ENCODE data around the gene ADGRL4.
"Not testable (repeated sequence)": the region's sequence is repeated elsewhere in the genome, so short reads cannot be mapped to it uniquely, and the experiment has no call there.

The ADGRL4 gene

GRCh38 chr1:78919150-78919549 is 87.4 kb downstream of the ADGRL4 start:
- no peak for DNase-seq (ENCODE audit: insufficient read length, low spot score)
- no peak for FAIRE-seq

- no peak for DNase-seq (ENCODE audit: insufficient read length, low spot score)
Observed at GRCh38 chr1:78918157-78918556, 88.4 kb downstream of the ADGRL4 start.

GRCh38 chr1:78916986-78917385 is 89.5 kb downstream of the ADGRL4 start:
- no peak for FAIRE-seq
- no peak for DNase-seq (ENCODE audit: insufficient read length, low spot score)

More at GRCh38 chr1:78918157-78918556, 88.4 kb downstream of the ADGRL4 start:
- no peak for FAIRE-seq

DNA sequence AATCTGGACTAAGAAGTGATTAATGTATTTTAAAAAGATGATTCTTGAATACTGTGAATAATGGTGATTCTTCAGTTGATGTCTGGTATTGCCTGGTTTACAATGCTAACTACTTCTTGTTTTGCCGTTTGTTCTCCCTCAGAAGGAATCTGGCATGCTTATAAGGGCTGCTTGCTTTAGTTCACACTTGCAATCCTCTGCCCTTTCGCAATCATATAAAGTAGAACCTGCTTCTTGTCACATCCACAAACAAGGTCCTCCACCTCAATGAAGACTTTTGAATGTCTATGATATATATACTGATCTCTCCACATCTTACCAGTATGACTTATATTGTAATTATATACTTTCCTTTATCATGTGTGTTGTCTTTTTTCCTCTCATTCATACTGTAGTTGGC is 92.6 kb downstream of the ADGRL4 start:
- DNase-seq (ENCODE audit: insufficient read length, low spot score) = no peak
- FAIRE-seq = no peak

DNA sequence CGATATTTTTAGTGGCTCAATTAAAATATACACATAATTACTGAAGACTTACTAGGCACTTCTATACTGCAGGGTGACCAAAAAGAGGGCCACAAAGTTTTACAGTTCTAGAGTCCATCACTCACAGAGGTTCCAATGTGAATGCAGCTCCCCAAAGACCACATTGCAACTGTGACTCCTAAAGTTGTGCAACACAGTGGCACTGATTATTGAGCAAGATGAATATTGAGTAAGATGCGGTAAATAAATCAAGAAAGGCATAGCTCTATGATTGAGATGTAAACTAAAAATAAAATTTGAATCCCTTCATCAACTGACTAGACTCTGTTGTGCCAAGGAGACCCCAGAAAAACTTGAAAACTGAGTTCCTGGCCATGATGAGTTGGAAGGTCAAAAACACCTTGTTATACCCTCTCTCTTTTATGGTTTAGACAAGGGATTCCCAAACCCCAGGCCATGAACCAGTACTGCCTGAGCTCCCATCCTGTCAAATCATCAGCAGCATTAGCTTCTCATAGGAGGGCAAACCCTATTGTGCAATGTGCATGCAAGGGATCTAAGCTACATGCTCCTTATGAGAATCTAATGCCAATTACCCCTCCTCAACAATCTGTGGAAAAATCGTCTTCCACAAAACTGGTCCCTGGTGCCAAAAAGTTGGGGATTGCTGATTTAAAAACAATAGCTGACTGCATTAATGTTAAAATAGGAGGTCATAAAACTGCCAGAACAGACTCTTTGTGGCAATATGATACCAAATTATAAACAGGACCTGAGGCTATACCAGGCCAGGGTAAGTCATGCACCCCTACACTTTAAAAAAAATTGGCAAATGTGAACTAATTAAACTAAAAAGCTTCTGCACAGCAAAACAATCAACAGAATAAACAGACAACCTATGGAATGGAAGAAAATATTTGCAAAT is 94.3 kb downstream of the ADGRL4 start:
- no peak for FAIRE-seq
- DNase-seq (ENCODE audit: insufficient read length, low spot score) = no peak

DNA sequence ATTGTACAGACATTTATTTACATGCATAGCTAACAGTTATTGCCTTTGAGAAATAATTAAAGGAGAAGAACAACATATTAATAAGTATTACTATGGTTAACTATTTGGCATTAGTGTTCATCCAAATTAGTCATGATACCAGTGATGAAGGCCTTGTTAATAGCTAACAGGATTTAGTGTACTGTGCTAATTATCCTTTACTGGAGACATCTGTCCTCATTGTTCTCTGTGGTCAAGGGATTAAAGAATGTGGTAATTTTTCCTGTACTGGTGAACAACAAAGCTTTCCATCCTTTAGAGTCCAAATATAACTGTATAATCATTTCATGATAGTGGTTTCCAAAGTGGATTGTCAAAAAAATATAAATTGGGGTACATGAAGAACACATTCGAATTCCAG is 103.9 kb downstream of the ADGRL4 start:
- DNase-seq (ENCODE audit: insufficient read length, low spot score) (no peak), FAIRE-seq (no peak)

DNA sequence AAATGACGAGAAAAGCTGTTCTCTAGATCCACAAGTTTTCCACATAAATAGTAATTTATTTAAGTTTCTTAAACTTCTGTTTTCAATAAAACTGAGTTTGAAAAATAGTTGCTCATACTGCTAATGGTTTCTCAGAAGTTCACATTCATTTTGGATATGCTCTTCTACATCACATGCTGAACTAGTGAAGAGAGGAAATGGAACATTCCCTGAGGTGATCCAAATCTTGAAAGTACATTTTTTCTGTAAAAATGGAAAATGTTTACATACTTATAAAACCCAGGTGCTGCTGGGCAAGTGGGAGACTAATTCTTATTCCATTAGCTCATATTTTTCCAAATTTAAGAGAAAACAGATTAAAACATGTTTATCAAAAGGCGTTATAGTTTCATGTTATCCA is 111.7 kb downstream of the ADGRL4 start:
- FAIRE-seq (no peak), DNase-seq (ENCODE audit: insufficient read length, low spot score) (no peak)

- FAIRE-seq (no peak), DNase-seq (ENCODE audit: insufficient read length, low spot score) (no peak)
Observed at GRCh38 chr1:78892260-78892840, 114.2 kb downstream of the ADGRL4 start.

GRCh38 chr1:78887458-78887857 is 119.1 kb downstream of the ADGRL4 start:
- FAIRE-seq (no peak), DNase-seq (ENCODE audit: insufficient read length, low spot score) (no peak)

- DNase-seq (ENCODE audit: insufficient read length, low spot score) = peak; percentile 0
- FAIRE-seq = no peak
Observed at GRCh38 chr1:78884685-78885452, 121.7 kb downstream of the ADGRL4 start.

- DNase-seq (ENCODE audit: insufficient read length, low spot score) (no peak), FAIRE-seq (no peak)
Observed at GRCh38 chr1:78880223-78880622, 126.3 kb downstream of the ADGRL4 start.

- not testable (repeated sequence) for FAIRE-seq; DNase-seq (ENCODE audit: insufficient read length, low spot score)
Observed at GRCh38 chr1:78875986-78876385, 130.5 kb downstream of the ADGRL4 start.

DNA sequence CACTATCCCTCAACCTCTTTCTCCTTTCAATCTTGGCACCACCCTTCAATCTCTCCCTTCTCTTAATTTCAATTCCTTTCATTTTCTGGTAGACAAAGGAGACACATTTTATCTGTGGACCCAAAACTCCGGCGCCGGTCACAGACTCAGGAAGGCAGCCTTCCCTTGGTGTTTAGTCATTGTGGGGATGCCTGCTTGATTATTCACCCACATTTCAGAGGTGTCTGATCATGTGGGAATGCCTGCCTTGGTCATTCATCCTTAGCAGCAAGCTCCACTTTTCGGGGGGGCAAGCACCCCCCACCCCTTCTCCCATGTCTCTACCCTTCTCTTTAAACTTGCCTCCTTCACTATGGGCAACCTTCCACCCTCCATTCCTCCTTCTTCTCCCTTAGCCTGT is 133.7 kb downstream of the ADGRL4 start:
- DNase-seq (ENCODE audit: insufficient read length, low spot score); FAIRE-seq: not testable (repeated sequence)

DNA sequence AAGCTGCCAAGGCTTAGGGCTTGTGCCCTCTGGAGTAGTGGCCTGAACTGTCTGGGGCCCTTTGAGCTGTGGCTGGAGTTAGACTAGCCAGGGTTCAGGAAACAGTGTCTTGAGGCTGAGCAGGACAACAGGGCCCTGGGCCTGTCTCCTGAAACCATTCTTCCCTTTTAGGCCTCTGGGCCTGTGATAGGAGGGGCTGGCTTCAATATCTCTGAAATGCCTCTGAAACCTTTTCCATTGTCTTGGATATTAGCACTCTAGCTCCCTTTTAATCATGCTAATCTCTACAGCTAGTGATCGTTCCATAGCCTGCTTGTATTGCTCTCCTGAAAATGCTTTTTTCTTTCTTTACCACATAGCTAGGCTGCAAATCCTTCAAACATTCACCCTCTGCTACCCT is 135.3 kb downstream of the ADGRL4 start:
- FAIRE-seq (no peak), DNase-seq (ENCODE audit: insufficient read length, low spot score) (no peak)

GRCh38 chr1:78869136-78869535 is 137.4 kb downstream of the ADGRL4 start:
- DNase-seq (ENCODE audit: insufficient read length, low spot score) (no peak), FAIRE-seq (no peak)

- DNase-seq (ENCODE audit: insufficient read length, low spot score) = no peak
Observed at GRCh38 chr1:78864175-78864574, 142.4 kb downstream of the ADGRL4 start.

DNA sequence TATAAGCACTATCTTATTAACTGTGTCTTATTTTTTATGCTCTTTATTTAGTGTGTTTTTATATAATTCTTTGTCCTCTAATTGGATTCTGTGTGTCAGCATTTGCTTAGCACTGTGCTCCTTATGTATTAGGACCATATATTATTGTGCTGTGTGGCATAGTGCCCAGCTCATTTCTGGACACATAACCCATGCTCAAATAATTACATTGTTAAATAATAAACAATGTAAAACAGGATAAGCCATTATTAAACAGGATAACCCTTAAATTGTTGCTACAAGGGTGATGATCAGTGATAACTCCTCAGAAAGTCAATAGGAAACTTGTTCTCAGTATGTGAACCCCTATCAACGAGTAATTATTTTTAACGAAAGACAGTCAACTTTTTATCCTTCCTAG is 150.4 kb downstream of the ADGRL4 start:
- no peak for DNase-seq (ENCODE audit: insufficient read length, low spot score)
- FAIRE-seq = no peak

More at GRCh38 chr1:78864175-78864574, 142.4 kb downstream of the ADGRL4 start:
- FAIRE-seq = no peak

GRCh38 chr1:78855258-78855657 is 151.3 kb downstream of the ADGRL4 start:
- DNase-seq (ENCODE audit: insufficient read length, low spot score) = no peak
- no peak for FAIRE-seq

GRCh38 chr1:78854556-78854955 is 152.0 kb downstream of the ADGRL4 start:
- no peak for FAIRE-seq
- no peak for DNase-seq (ENCODE audit: insufficient read length, low spot score)

DNA sequence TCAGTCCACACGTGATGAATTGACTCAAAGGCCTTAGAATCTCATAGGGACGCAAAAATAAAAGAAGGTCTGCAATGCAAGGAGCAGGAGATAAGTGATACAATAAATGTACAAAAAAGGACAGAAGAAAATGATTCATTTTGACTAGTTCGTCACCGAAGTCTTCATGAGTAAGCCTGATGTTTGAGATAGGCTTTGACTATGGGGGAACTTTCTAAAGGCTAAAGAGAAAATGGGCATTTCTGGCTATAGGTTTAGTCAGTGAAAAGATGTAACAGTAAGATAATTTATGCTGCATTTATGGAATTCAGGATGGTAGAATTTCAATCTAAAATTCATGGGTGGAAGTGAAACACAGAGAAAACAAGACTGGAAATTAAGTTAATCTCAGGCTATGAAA is 163.0 kb downstream of the ADGRL4 start:
- FAIRE-seq = no peak
- DNase-seq (ENCODE audit: insufficient read length, low spot score) = no peak

DNA sequence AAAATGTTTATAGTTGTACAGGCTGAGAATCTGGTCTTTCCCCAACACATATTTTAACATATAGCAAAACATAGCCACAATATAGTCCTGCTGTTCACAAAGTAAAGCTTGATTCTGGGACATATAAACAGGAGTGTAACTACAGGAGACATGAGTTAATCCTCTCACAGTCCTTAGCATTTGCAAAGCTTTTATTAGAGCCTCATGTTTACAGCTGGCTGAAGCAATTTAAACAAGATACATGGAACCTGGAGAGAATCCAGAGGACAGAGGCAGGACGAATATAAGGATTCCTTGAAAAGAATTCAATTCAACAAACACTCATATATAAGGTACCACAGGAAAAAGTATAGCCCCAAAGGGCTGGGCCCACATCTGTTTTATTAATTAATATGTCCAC is 163.4 kb downstream of the ADGRL4 start:
- FAIRE-seq = no peak
- no peak for DNase-seq (ENCODE audit: insufficient read length, low spot score)

All from HTR-8/SVneo (cell line).